Measurements from ENCODE around the gene DNAJC22.

DNA sequence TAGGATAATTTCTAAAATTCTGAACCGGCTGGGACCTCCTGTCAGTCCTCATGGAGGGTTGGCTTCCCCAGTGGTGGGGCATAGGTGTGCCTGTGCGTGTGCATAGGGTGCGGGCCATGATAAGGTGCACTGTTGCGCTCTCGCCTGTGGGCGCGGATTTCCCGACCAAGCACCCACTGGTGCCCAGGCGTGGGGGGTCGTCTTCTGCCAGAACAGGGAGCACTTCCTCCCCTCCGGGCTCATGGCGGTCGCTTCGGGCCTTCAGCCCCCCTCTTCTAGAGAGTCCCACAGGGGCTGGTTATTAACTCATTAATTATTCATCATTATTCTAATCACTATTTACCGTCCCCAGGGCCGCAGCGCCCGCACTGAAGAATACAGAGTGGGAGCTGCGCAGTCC lies 12.5 kb upstream of the DNAJC22 start:
- TF ChIP-seq, protein P1, sequence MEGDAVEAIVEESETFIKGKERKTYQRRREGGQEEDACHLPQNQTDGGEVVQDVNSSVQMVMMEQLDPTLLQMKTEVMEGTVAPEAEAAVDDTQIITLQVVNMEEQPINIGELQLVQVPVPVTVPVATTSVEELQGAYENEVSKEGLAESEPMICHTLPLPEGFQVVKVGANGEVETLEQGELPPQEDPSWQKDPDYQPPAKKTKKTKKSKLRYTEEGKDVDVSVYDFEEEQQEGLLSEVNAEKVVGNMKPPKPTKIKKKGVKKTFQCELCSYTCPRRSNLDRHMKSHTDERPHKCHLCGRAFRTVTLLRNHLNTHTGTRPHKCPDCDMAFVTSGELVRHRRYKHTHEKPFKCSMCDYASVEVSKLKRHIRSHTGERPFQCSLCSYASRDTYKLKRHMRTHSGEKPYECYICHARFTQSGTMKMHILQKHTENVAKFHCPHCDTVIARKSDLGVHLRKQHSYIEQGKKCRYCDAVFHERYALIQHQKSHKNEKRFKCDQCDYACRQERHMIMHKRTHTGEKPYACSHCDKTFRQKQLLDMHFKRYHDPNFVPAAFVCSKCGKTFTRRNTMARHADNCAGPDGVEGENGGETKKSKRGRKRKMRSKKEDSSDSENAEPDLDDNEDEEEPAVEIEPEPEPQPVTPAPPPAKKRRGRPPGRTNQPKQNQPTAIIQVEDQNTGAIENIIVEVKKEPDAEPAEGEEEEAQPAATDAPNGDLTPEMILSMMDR (IDR thresholded peaks at IDR 0.05): no peak
- no peak for TF ChIP-seq ZFX (IDR thresholded peaks at IDR 0.05; ENCODE audit: borderline replicate concordance)

Data from 22Rv1 (cell line).